Measurements from ENCODE around the gene VRK2. TPM values are rescaled to one million over a fixed set of nuclear protein-coding genes. Genes with fewer than 3 reads are reported as not detected.
"Not testable (repeated sequence)": the region's sequence is repeated elsewhere in the genome, so short reads cannot be mapped to it uniquely, and the experiment has no call there.

VRK2 gene
- total RNA-seq, 1 experiment from 2014 or later = 42.8 TPM

DNA sequence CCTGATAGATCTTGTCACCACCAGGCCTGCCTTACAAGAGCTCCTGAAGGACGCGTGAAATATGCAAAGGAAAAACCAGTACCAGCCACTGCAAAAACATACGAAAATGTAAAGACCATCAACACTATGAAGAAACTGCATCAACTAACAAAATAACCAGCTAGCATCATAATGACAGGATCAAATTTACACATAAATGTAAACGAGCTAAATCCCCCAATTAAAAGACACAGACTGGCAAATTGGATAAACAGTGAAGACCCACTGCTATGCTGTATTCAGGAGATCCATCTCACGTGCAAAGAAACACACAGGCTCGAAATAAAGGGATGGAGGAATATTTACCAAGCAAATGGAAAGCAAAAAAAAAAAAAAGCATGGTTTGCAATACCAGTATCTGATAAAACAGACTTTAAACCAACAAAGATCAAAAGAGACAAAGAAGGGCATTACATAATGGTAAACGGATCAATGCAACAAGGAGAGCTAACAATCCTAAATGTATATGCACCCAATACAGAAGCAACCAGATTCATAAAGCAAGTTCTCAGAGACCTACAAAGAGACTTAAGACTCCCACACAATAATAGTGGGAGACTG lies 123.8 kb downstream of the VRK2 start:
- H3K36me3 ChIP-seq (ENCODE audit: low read depth); H3K27ac ChIP-seq; H4K20me1 ChIP-seq (ENCODE audit: insufficient read depth); H3K79me2 ChIP-seq (ENCODE audit: low read depth); intact Hi-C loops (cut with micrococcal nuclease; ENCODE audit: unreplicated experiment); BruUV-seq (replicated peaks); H3K4me2 ChIP-seq; H3K4me1 ChIP-seq (replicated peaks; ENCODE audit: insufficient read depth); H2AFZ ChIP-seq; H3K4me3 ChIP-seq; H3K9me2 ChIP-seq (ENCODE audit: insufficient read depth); DNase-seq; H3F3A ChIP-seq (ENCODE audit: insufficient read depth, low read depth); H3K9me3 ChIP-seq (ENCODE audit: insufficient read depth, low read depth); H3K27me3 ChIP-seq (ENCODE audit: insufficient read depth, low read depth): not testable (repeated sequence)
- ChIA-PET POLR2A (ENCODE audit: unreplicated experiment) (interaction anchor here (0.6 kb wide), 1 partner anchor 72 kb away, joined by 10 read pairs; no protein-coding TSS in a partner anchor), CTCF (interaction anchor here (0.6 kb wide), 1 partner anchor 523 kb away, joined by 5 read pairs; no protein-coding TSS in a partner anchor)

GRCh38 chr2:58171831-58172230 lies 125.2 kb downstream of the VRK2 start:
- H3K4me2 ChIP-seq; H3K79me2 ChIP-seq (ENCODE audit: low read depth); H3K4me3 ChIP-seq; H3K9me2 ChIP-seq (ENCODE audit: insufficient read depth); H3K4me1 ChIP-seq (replicated peaks; ENCODE audit: insufficient read depth); CTCF ChIA-PET; POLR2A ChIA-PET (ENCODE audit: unreplicated experiment); H3K36me3 ChIP-seq (ENCODE audit: low read depth); intact Hi-C loops (cut with micrococcal nuclease; ENCODE audit: unreplicated experiment); H3K9me3 ChIP-seq (ENCODE audit: insufficient read depth, low read depth); H2AFZ ChIP-seq; BruUV-seq (replicated peaks); H3K27me3 ChIP-seq (ENCODE audit: insufficient read depth, low read depth); H4K20me1 ChIP-seq (ENCODE audit: insufficient read depth); H3K27ac ChIP-seq; DNase-seq; H3F3A ChIP-seq (ENCODE audit: insufficient read depth, low read depth): not testable (repeated sequence)

GRCh38 chr2:58177187-58177586 lies 130.6 kb downstream of the VRK2 start:
- H3K79me2 ChIP-seq (ENCODE audit: low read depth); H3K27me3 ChIP-seq (ENCODE audit: insufficient read depth, low read depth); H3K4me1 ChIP-seq (replicated peaks; ENCODE audit: insufficient read depth); H3K27ac ChIP-seq; H3K36me3 ChIP-seq (ENCODE audit: low read depth); H4K20me1 ChIP-seq (ENCODE audit: insufficient read depth); H3K9me3 ChIP-seq (ENCODE audit: insufficient read depth, low read depth); CTCF ChIA-PET; intact Hi-C loops (cut with micrococcal nuclease; ENCODE audit: unreplicated experiment); H3K4me3 ChIP-seq; POLR2A ChIA-PET (ENCODE audit: unreplicated experiment); BruUV-seq (replicated peaks); H3F3A ChIP-seq (ENCODE audit: insufficient read depth, low read depth); H3K4me2 ChIP-seq; DNase-seq; H3K9me2 ChIP-seq (ENCODE audit: insufficient read depth); H2AFZ ChIP-seq: not testable (repeated sequence)

GRCh38 chr2:58180175-58180574 lies 133.6 kb downstream of the VRK2 start:
- H3K27me3 ChIP-seq (ENCODE audit: insufficient read depth, low read depth); H4K20me1 ChIP-seq (ENCODE audit: insufficient read depth); H3K79me2 ChIP-seq (ENCODE audit: low read depth); H3K4me1 ChIP-seq (replicated peaks; ENCODE audit: insufficient read depth); H3K9me3 ChIP-seq (ENCODE audit: insufficient read depth, low read depth); H3K36me3 ChIP-seq (ENCODE audit: low read depth); H3F3A ChIP-seq (ENCODE audit: insufficient read depth, low read depth); H2AFZ ChIP-seq; H3K4me2 ChIP-seq; H3K9me2 ChIP-seq (ENCODE audit: insufficient read depth); intact Hi-C loops (cut with micrococcal nuclease; ENCODE audit: unreplicated experiment); BruUV-seq (replicated peaks); H3K27ac ChIP-seq; DNase-seq; POLR2A ChIA-PET (ENCODE audit: unreplicated experiment); H3K4me3 ChIP-seq; CTCF ChIA-PET: not testable (repeated sequence)

GRCh38 chr2:58180635-58181034 lies 134.0 kb downstream of the VRK2 start:
- Histone ChIP-seq H3K27ac (no peak overlapping the region), H3K36me3 (ENCODE audit: low read depth) (peaks cover 7% of the 10 kb centered on the region; the same call in 1 of the 2 replicates), H3K4me2 (no peak overlapping the region), H4K20me1 (ENCODE audit: insufficient read depth) (no peaks in the 10 kb centered on the region), H3F3A (ENCODE audit: insufficient read depth, low read depth) (no peaks in the 10 kb centered on the region), H3K9me3 (ENCODE audit: insufficient read depth, low read depth) (no peaks in the 10 kb centered on the region), H2AFZ (no peak overlapping the region), H3K27me3 (ENCODE audit: insufficient read depth, low read depth) (no peaks in the 10 kb centered on the region), H3K79me2 (ENCODE audit: low read depth) (no peaks in the 10 kb centered on the region), H3K4me3 (no peak overlapping the region), H3K9me2 (ENCODE audit: insufficient read depth) (no peaks in the 10 kb centered on the region), H3K4me1 (replicated peaks; ENCODE audit: insufficient read depth) (no peaks in the 10 kb centered on the region; the same call in 1 of the 2 replicates)
- POLR2A ChIA-PET (ENCODE audit: unreplicated experiment) = no interaction called here
- CTCF ChIA-PET = no interaction called here
- TF ChIP-seq, protein P1, sequence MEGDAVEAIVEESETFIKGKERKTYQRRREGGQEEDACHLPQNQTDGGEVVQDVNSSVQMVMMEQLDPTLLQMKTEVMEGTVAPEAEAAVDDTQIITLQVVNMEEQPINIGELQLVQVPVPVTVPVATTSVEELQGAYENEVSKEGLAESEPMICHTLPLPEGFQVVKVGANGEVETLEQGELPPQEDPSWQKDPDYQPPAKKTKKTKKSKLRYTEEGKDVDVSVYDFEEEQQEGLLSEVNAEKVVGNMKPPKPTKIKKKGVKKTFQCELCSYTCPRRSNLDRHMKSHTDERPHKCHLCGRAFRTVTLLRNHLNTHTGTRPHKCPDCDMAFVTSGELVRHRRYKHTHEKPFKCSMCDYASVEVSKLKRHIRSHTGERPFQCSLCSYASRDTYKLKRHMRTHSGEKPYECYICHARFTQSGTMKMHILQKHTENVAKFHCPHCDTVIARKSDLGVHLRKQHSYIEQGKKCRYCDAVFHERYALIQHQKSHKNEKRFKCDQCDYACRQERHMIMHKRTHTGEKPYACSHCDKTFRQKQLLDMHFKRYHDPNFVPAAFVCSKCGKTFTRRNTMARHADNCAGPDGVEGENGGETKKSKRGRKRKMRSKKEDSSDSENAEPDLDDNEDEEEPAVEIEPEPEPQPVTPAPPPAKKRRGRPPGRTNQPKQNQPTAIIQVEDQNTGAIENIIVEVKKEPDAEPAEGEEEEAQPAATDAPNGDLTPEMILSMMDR (conservative IDR thresholded peaks at IDR 0.05) = no peak
- intact Hi-C loops (cut with micrococcal nuclease; ENCODE audit: unreplicated experiment) = no loop called here
- BruUV-seq (replicated peaks) = no TSS peak
- DNase-seq = no peak

All from PC-9 (cell line).